Panc1 (cell line): Measurements from ENCODE around the gene PCCA. TPM values are rescaled to one million over a fixed set of nuclear protein-coding genes. Genes with fewer than 3 reads are reported as not detected.

ENCODE experiments used
- ATAC-seq: fragments of 200-7000 bp; cut with Tn5 transposase; 2 replicates; pipeline ENCODE4 v1.9.1; 2020; ENCODE audit warnings: mild to moderate bottlenecking, moderate library complexity
- BruUV-seq: library from RNA; stranded (reverse); fragments of 400-500 nt; replicated peaks from 2 replicates; lab custom pipeline; 2021; lab: Mats Ljungman, UMichigan
- CTCF ChIA-PET: fragments of 300-600 bp; sonication (Branson Sonifier 250); formaldehyde crosslinking; loops from one replicate; lab custom pipeline; 2022; ENCODE audit warnings: antibody characterized with exemption; lab: Charles Lee
- POLR2A ChIA-PET: fragments of 300-600 bp; sonication (Branson Sonifier 250); formaldehyde crosslinking; loops from one replicate; lab custom pipeline; 2022; ENCODE audit warnings: antibody characterized with exemption; lab: Charles Lee
- DNase-seq: peaks from one replicate; pipeline ENCODE4 v3.0.0-alpha.2; 2010; ENCODE audit warnings: low read depth, low spot score
- H3K27ac ChIP-seq: 2 replicates; pipeline ENCODE4 v1.5.1; 2011; ENCODE audit warnings: mild to moderate bottlenecking, low read length, inconsistent platforms
- H3K27me3 ChIP-seq: fragments of 200-500 bp; sonication (Bioruptor generic); 2 replicates; pipeline ENCODE4 v1.6.0; 2014; ENCODE audit warnings: low read length, inconsistent platforms; ENCODE audit not compliant: control insufficient read depth, insufficient read depth
- H3K36me3 ChIP-seq: fragments of 200-500 bp; sonication (Bioruptor generic); 2 replicates; pipeline ENCODE4 v1.5.1; 2014; ENCODE audit warnings: inconsistent platforms, mild to moderate bottlenecking, low read length, moderate library complexity; ENCODE audit not compliant: control insufficient read depth, insufficient read depth
- H3K4me1 ChIP-seq: 2 replicates; pipeline ENCODE4 v1.5.1; 2011; ENCODE audit warnings: inconsistent platforms, mild to moderate bottlenecking, low read length, moderate library complexity; ENCODE audit not compliant: control insufficient read depth, insufficient read depth
- H3K4me3 ChIP-seq, 2 experiments: 2 replicates each; pipeline ENCODE4 v1.5.1; 2011 to 2012; ENCODE audit warnings: low read depth in 2 of 2, low read length in 2 of 2, mild to moderate bottlenecking in 2 of 2, inconsistent platforms in 1 of 2, moderate library complexity in 1 of 2
- H3K9me3 ChIP-seq: fragments of 200-500 bp; sonication (Bioruptor generic); 2 replicates; pipeline ENCODE4 v1.5.1; 2014; ENCODE audit warnings: low read depth, mild to moderate bottlenecking, inconsistent platforms, low read length, moderate library complexity; ENCODE audit not compliant: control insufficient read depth, insufficient read depth
- POLR2AphosphoS5 ChIP-seq: IDR thresholded peaks from 2 replicates; pipeline ENCODE4 v1.6.1; 2012; ENCODE audit warnings: mild to moderate bottlenecking, low read depth, low read length, moderate library complexity
- SIN3A ChIP-seq: IDR thresholded peaks from 2 replicates; pipeline ENCODE4 v1.6.1; 2012; ENCODE audit warnings: low read depth, mild to moderate bottlenecking, low read length, moderate library complexity, borderline replicate concordance; ENCODE audit not compliant: insufficient read depth
- TCF7L2 ChIP-seq: IDR thresholded peaks from 2 replicates; pipeline ENCODE4 v1.6.1; 2011; ENCODE audit warnings: mild to moderate bottlenecking, low read depth, low read length, inconsistent platforms
- in situ Hi-C: cut with HindIII; loops from 2 replicates; pipeline ENCODE4 v1.10.0; 2016; ENCODE audit warnings: low sequenced_read_pairs, low pct_unique_long_range_greater_than_20kb
- intact Hi-C: fragments of 100-400 bp; cut with micrococcal nuclease; formaldehyde crosslinking; loops from one replicate; pipeline ENCODE4 v1.10.0; 2022; ENCODE audit not compliant: unreplicated experiment
- total RNA-seq: library from RNA; stranded (reverse); gene quantifications from one replicate; pipeline ENCODE4 v1.2.1, GENCODE V29; 2021; ENCODE audit not compliant: unreplicated experiment
- TF ChIP-seq, protein P1 (sequence below), 2 experiments: IDR thresholded peaks; 2 replicates each; pipeline ENCODE4 v1.6.1; 2011 to 2012; ENCODE audit warnings: low read depth in 2 of 2, control low read depth in 1 of 2, low read length in 1 of 2, mild to moderate bottlenecking in 1 of 2, moderate library complexity in 1 of 2; ENCODE audit not compliant: insufficient read depth in 1 of 2
- TF ChIP-seq, protein P2 (sequence below): fragments of 450-650 bp; IDR thresholded peaks from 2 replicates; pipeline ENCODE4 v1.5.1; 2017; ENCODE audit warnings: mild to moderate bottlenecking

Gene PCCA
- total RNA-seq, 1 experiment from 2014 or later, result 14.7 TPM

DNA sequence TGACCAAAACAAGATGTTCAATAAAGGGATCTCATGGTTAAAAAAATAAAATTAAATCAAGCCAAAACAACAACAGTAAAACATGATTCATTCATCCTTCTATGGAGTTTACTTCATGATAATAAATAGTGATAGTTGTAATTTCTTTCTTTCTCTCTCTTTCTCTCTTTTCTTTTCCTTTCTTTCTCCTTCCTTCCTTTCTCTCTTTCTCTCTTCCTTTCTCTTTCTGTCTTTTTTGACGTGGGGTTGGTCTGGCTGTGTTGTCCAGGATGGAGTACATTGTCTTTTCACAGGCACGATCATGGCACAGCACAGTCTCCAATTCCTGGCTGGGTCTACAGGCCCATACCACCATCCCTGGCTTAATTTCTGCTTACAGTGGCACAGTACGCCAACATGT, 29.1 kb upstream of the PCCA start:
- intact Hi-C loops, result no loop called here
- no peak overlapping the region for H3K4me3 ChIP-seq
- DNase-seq, result no peak
- in situ Hi-C loops, result no loop called here
- H3K4me1 ChIP-seq, result no peaks in the 10 kb centered on the region
- ChIA-PET CTCF (no interaction called here), POLR2A (no interaction called here)
- no peaks in the 10 kb centered on the region for H3K36me3 ChIP-seq
- H3K27me3 ChIP-seq, result no peaks in the 10 kb centered on the region
- no peak for ATAC-seq
- BruUV-seq, result no TSS peak
- TF ChIP-seq TCF7L2, result no peak
- TF ChIP-seq, protein P1, sequence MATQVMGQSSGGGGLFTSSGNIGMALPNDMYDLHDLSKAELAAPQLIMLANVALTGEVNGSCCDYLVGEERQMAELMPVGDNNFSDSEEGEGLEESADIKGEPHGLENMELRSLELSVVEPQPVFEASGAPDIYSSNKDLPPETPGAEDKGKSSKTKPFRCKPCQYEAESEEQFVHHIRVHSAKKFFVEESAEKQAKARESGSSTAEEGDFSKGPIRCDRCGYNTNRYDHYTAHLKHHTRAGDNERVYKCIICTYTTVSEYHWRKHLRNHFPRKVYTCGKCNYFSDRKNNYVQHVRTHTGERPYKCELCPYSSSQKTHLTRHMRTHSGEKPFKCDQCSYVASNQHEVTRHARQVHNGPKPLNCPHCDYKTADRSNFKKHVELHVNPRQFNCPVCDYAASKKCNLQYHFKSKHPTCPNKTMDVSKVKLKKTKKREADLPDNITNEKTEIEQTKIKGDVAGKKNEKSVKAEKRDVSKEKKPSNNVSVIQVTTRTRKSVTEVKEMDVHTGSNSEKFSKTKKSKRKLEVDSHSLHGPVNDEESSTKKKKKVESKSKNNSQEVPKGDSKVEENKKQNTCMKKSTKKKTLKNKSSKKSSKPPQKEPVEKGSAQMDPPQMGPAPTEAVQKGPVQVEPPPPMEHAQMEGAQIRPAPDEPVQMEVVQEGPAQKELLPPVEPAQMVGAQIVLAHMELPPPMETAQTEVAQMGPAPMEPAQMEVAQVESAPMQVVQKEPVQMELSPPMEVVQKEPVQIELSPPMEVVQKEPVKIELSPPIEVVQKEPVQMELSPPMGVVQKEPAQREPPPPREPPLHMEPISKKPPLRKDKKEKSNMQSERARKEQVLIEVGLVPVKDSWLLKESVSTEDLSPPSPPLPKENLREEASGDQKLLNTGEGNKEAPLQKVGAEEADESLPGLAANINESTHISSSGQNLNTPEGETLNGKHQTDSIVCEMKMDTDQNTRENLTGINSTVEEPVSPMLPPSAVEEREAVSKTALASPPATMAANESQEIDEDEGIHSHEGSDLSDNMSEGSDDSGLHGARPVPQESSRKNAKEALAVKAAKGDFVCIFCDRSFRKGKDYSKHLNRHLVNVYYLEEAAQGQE (IDR thresholded peaks at IDR 0.05; ENCODE audit: insufficient read depth in 1 of 2, low read depth in 2 of 2, low read length in 1 of 2), result no peak
- TF ChIP-seq SIN3A, result no peak
- TF ChIP-seq, protein P2, sequence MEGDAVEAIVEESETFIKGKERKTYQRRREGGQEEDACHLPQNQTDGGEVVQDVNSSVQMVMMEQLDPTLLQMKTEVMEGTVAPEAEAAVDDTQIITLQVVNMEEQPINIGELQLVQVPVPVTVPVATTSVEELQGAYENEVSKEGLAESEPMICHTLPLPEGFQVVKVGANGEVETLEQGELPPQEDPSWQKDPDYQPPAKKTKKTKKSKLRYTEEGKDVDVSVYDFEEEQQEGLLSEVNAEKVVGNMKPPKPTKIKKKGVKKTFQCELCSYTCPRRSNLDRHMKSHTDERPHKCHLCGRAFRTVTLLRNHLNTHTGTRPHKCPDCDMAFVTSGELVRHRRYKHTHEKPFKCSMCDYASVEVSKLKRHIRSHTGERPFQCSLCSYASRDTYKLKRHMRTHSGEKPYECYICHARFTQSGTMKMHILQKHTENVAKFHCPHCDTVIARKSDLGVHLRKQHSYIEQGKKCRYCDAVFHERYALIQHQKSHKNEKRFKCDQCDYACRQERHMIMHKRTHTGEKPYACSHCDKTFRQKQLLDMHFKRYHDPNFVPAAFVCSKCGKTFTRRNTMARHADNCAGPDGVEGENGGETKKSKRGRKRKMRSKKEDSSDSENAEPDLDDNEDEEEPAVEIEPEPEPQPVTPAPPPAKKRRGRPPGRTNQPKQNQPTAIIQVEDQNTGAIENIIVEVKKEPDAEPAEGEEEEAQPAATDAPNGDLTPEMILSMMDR, result no peak
- TF ChIP-seq POLR2AphosphoS5, result no peak
- H3K9me3 ChIP-seq, result no peaks in the 10 kb centered on the region
- no peak overlapping the region for H3K27ac ChIP-seq

DNA sequence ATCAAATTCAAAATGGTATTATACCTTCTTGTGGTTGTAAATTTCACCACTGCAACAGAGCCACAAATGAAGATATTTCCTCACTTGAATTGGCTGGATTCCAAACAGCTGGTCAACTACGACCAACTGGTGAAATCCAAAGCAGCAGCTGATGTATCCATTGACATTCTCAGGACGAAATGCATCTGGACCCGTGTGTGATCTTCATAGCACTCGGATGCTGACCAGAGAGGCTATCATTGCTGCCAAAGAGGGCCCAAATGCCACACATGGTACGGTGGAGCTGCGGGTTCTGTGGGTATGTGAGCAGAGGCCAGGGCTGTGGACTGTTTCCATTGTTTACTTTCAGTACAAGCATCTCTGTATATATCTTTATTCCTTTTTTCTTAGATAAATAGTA, 25.6 kb upstream of the PCCA start:
- TF ChIP-seq, protein P2, result no peak
- TF ChIP-seq, protein P1 (IDR thresholded peaks at IDR 0.05; ENCODE audit: insufficient read depth in 1 of 2, low read depth in 2 of 2, low read length in 1 of 2), result no peak
- H3K9me3 ChIP-seq, result no peaks in the 10 kb centered on the region
- in situ Hi-C loops (no loop called here), intact Hi-C loops (no loop called here)
- H3K27ac ChIP-seq, result no peak overlapping the region
- ChIA-PET POLR2A (no interaction called here), CTCF (no interaction called here)
- ATAC-seq, result no peak
- no peaks in the 10 kb centered on the region for H3K36me3 ChIP-seq
- no peaks in the 10 kb centered on the region for H3K27me3 ChIP-seq
- no peak for DNase-seq
- no peak overlapping the region for H3K4me3 ChIP-seq
- no peaks in the 10 kb centered on the region for H3K4me1 ChIP-seq
- no TSS peak for BruUV-seq
